Femur (tissue), 1 donor: ENCODE data around the gene TIMM22.

Source experiments
- DNase-seq: peaks from one replicate; pipeline ENCODE4 v3.0.0-alpha.2; 2017

The TIMM22 gene

DNA sequence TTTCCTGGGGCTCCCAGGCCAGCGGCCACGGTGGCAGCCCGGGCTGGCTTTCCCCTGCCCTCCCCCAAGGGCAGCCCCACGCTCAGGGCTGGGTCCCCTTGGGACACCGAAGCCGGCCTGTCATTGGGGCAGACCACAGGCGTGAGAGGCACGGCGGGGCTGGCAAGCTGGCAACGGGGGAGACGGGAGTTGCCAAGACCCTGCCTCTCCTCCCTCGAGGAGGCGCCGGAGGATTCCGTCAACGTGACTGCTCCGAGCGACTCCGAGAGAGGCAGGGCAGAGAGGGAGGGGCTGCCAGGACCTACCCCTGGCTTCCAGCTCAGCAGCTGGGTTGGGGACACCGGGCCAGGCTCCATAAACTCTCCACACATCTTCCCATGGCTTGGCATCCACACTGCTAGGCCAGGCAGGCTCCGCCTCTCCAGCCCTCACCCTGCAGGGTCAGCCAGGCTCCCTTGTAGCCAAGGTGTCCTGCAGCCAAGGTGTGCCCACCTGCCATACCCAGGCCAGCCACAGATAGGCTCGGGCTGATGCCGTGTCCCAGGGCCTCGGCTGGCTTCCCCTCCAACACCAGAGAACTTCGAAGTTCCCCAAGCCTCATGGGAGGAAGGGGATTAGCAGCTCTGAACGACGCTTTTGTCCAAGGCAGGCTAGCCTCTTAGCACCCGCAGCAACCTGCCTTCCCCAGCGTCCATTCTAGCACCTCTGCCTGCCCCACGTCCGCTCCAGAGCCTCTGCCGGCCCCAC lies 25.5 kb downstream of the TIMM22 start:
- peak; percentile 87 for DNase-seq

DNA sequence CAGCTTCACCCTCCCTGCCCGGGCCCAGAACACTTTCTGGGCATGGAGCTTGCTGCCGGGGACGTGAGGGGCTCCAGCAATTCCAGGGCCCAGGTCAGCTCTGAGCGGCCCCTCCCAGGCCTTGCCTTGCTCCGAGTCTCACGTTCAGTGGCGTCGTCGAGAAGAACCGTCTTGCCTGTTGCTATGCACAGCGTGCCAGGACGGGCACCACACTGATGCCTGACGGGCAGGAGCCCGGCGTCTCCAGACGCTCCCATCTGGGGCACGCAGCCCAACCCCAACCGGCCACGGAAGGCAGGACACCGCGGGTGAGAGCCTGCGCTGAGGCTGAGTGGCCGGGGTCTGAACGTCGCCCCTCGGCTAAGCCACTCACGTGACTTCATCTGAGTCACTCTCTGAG lies 27.1 kb downstream of the TIMM22 start:
- DNase-seq, result no peak

DNA sequence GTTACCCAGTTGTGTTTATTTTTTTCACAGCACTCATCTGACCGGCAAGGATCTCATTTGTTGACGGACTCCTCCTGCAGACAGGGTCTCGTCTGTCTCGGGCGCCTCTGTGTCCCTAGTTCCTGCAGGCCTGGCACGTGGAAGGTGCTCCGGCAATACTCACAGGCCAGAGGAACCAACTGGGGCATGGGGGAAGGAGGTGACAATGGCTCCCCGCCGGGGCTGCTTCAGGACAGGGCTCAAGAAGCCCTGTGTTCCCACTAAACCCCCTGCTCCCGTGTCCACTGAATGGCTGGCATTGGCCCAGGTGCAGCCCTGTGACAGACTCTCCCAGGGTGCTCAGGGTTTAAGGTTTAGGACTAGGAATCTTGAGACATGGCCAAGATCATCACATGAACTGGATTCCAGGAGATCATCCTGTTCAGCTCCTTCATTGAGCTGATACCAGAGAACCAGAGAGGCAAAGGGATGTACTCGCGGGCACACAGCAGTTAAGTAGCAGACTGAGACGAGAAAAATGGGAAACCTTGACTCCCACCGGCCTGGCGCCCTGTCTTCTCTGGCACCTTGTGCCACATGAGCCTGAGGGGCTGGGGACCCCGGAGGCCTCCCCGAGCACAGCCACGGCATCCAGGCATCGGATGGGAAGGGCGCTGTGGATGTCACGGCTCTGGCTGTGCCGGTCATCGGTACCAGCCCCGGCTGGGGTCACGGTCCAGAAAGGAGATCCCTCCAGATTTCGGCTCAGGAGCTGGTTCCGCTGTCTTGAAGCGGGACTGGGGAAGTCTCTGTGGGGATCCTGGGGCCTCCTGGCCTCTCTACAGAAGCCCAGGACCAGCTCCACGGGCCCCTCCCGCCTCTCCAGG lies 29.0 kb downstream of the TIMM22 start:
- DNase-seq, result no peak

DNA sequence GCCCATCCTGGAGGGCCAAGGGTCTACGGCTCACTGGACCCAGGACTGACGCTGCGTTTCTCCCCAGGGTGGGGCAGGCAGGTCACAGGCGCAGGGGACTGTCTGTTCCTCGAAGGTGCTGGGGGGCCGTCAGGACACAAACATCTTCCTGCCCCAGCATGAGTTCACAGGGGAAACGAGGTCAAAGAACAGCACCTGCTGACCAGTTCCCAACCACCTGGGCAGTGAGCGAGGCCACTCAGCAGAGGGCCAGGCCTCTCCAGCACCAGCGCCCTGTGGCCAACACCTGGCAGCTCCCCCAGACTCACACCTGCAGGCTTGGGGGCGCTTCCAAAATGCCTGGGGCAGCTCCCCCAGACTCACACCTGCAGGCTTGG lies 29.7 kb downstream of the TIMM22 start:
- no peak for DNase-seq

- no peak for DNase-seq
These were observed 30.1 kb downstream of the TIMM22 start for GRCh38 chr17:1027044-1027443.

DNA sequence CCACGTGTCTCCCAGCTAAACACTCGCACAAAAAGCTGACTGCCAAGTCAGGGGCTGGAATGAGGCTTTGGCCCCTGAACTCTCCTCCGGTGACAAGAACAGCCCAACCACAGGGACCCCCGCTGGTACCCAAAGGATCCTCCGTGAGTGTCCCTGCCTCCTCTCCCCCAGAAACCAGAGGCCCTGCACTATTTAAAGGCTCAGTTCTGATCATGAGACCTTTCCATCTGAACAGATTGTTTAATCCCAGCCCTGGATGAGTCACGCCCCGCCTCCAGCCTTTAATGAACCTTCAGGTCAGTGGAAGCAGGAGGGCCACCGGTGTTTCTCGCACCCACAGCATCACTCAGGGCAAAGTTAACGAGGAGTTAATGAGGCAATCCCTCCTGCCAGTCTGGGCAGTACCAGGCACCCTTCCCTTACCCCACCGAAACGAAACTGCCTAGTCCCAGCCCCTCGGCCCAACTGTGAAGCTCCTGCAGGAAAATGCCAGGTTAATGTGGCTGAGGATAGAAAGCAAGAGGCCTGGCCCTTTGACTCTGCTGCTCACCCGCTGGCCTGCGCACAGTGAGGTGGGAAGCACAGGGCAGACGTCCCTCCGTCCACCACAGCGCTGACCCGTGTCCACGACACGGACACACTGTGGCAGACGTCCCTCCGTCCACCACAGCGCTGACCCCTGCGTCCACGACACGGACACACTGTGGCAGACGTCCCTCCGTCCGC lies 32.4 kb downstream of the TIMM22 start:
- DNase-seq, result no peak

DNA sequence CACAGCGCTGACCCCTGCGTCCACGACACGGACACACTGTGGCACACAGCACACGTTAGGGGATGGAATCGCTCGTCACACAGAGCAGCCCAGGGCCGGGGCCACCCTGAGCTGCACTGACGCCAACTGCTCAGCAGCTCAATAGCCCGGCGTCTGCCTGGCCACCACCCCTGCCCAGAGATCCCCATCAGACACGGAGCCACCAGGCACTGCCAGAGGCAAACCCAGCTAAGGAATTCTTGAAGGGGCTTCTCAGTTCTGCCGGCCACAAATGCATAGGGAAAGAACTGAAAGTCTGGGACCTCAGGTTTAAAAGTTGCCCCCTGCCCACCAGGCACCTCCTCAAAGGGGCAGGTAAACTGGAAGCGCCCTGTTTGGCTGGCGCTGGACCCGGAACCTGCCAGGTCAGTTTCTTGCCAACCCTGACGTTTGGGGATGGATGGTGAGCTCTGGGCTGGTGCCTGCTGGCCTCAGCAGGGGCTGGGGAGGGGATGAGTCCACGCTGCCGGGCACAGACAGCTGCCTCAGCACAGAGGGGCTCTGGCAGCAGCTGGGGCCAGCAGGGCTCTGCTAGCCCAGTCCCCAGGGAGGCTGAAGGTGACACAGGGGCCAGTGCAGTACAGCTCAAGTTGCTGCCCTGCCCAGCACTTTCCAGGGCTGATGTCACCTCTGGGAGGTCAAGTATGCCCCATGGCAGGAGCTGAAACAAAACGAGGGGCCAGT lies 33.2 kb downstream of the TIMM22 start:
- DNase-seq, result peak; percentile 71

DNA sequence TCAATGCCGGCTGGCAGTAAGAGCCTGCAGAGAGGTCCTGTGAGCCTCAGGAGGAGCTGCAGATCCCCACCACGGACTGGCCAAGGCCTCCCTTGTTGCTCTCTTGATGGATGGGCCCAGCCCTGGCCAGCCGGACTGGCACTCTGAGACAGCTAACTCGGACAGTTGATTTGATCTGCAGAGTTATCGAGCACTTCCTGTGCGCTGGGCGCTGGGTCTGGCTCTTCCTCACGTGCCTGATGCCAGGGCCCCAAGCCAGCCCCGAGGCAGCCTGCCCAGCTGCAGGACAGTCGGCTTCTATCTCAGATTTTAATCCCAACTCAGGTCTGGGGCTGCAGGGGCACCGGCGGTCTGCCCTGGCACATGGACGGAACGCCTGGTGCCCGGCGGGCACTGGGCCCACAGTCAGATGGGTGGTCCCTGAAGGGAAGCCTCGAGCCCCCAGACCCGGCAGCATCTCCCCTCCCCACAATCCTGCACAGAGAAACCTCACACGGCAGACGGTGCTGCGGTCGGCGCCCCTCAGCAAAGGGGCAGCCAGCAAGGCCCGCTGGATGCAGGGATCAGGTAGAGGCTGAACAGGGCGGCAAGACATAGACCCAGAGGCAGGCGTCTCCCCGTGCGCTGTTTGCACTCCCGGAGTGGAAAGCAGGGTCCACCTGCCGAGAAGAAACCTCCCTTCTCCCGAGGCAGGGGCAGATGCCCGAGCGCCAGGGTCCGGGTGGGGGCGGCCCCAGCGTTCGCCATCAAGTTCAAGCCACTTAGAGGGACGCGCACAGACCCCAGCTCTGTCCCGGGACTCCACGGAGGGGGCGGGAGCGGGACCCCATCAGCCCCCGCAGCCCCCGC lies 34.0 kb downstream of the TIMM22 start:
- peak; percentile 67 for DNase-seq

GRCh38 chr17:1031711-1032110 lies 34.8 kb downstream of the TIMM22 start:
- DNase-seq, result peak; percentile 86

GRCh38 chr17:1032391-1032790 lies 35.5 kb downstream of the TIMM22 start:
- DNase-seq, result no peak

GRCh38 chr17:1033503-1033902 lies 36.6 kb downstream of the TIMM22 start:
- DNase-seq, result no peak

- no peak for DNase-seq
These were observed 37.8 kb downstream of the TIMM22 start for GRCh38 chr17:1034652-1035210.

GRCh38 chr17:1035546-1036170 lies 38.7 kb downstream of the TIMM22 start:
- no peak for DNase-seq

GRCh38 chr17:1036171-1036844 lies 39.4 kb downstream of the TIMM22 start:
- DNase-seq, result no peak

GRCh38 chr17:1036845-1037237 lies 39.9 kb downstream of the TIMM22 start:
- DNase-seq, result no peak

- DNase-seq, result no peak
These were observed 40.4 kb downstream of the TIMM22 start for GRCh38 chr17:1037238-1037879.

GRCh38 chr17:1038459-1039122 lies 41.7 kb downstream of the TIMM22 start:
- peak; percentile 64 for DNase-seq

- DNase-seq, result peak; percentile 60
These were observed 42.2 kb downstream of the TIMM22 start for GRCh38 chr17:1039123-1039507.

DNA sequence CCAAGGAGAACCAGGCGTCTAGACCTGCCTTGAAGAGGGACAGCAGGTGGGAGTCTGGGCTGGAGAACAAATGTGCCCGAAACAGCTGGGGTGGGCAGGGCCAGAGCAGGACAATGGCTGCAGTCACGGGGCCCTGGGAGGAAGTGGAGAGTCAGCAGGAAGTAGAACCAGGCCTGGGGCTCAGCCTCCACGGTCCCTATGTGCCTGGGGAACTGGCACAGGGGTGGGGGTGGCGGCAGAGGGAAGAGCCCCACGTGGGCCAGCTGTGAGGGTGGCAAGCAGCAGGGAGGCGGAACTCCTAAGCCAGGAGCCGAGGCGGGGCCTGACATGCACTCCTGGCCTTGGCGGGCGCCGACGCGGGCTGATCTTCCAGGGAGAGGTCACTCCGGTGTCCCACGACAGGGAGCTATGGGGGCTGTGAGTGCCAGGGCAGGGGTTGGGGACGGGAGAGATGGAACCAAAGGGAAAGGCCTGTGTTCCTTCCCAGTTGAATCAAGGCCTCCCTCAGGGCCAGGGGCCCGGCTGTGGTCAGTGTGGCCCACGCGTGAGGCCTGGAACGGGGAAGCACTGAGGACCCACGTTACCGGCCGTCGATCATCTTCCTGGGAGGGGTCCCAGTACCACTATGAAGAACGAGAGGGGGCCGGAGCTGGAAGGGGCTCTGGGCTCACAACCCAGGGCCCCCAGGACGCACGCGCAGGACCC lies 42.7 kb downstream of the TIMM22 start:
- DNase-seq, result peak; percentile 87
